HFFc6 (cell line): ENCODE results near the gene METTL22. TPM values are rescaled to one million over a fixed set of nuclear protein-coding genes. Genes with fewer than 3 reads are reported as not detected.

Experiments used
- DNase-seq: peaks from one replicate; pipeline ENCODE4 v3.0.0-alpha.2; 2018
- H3K27ac Mint-ChIP-seq: 2 replicates; pipeline ENCODE4 v1.8.0; 2020; ENCODE audit warnings: mild to moderate bottlenecking, mixed read lengths
- H3K27me3 Mint-ChIP-seq: 2 replicates; pipeline ENCODE4 v1.8.0; 2021; ENCODE audit warnings: mild to moderate bottlenecking, moderate library complexity, mixed read lengths; ENCODE audit not compliant: insufficient read depth
- H3K36me3 Mint-ChIP-seq: 2 replicates; pipeline ENCODE4 v1.8.0; 2021; ENCODE audit warnings: low read depth, mixed read lengths
- H3K4me1 Mint-ChIP-seq: 2 replicates; pipeline ENCODE4 v1.8.0; 2020; ENCODE audit warnings: low read depth, mixed read lengths
- H3K4me3 Mint-ChIP-seq: 2 replicates; pipeline ENCODE4 v1.8.0; 2020; ENCODE audit warnings: mild to moderate bottlenecking, moderate library complexity, mixed read lengths
- H3K9me3 Mint-ChIP-seq: 2 replicates; pipeline ENCODE4 v1.8.0; 2020; ENCODE audit warnings: mild to moderate bottlenecking, mixed read lengths
- total RNA-seq, 6 experiments: library from RNA; stranded (reverse); fragmentation: NEBNext Ultra II Directional; extraction: Animal tissue kit (Norgen Biotek cat#: 25700); gene quantifications; 2 replicates in 1 of 6; 3 replicates in 5 of 6; pipeline ENCODE4 v1.2.3, GENCODE V29; 2021
- TF ChIP-seq, protein P1 (sequence below): fragments of 200-600 bp; sonication (generic); IDR thresholded peaks from 2 replicates; pipeline ENCODE4 v1.5.0; 2021; ENCODE audit warnings: antibody characterized with exemption, mild to moderate bottlenecking

The METTL22 gene
- total RNA-seq, 6 experiments from 2014 or later = 33.5 to 38.0 (median 36.0) TPM

DNA sequence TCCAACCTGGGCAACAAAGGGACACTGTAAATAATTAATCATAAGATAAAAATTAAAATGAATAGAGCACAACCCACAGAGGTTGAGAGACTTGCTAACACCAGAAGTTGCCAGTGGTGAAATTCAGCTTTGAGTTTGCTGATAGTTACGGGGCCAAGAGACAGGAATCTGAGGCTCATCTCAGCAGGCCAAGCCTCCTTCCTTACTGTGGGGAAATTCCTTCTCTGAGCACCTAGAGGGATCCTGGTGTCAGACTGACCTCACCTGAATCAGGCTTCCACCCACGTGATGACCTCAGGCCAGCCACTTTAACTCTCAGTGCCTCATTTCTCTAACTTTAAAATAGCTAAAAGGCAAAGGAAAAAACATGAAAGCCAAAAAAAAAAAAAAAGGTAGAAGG, 57.7 kb downstream of the METTL22 start:
- H3K9me3 Mint-ChIP-seq = no peaks in the 10 kb centered on the region
- TF ChIP-seq, protein P1, sequence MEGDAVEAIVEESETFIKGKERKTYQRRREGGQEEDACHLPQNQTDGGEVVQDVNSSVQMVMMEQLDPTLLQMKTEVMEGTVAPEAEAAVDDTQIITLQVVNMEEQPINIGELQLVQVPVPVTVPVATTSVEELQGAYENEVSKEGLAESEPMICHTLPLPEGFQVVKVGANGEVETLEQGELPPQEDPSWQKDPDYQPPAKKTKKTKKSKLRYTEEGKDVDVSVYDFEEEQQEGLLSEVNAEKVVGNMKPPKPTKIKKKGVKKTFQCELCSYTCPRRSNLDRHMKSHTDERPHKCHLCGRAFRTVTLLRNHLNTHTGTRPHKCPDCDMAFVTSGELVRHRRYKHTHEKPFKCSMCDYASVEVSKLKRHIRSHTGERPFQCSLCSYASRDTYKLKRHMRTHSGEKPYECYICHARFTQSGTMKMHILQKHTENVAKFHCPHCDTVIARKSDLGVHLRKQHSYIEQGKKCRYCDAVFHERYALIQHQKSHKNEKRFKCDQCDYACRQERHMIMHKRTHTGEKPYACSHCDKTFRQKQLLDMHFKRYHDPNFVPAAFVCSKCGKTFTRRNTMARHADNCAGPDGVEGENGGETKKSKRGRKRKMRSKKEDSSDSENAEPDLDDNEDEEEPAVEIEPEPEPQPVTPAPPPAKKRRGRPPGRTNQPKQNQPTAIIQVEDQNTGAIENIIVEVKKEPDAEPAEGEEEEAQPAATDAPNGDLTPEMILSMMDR = no peak
- no peaks in the 10 kb centered on the region for H3K36me3 Mint-ChIP-seq
- H3K4me3 Mint-ChIP-seq = no peak overlapping the region
- peaks cover 29% of the 10 kb centered on the region for H3K4me1 Mint-ChIP-seq
- no peak for DNase-seq
- peaks cover 21% of the 10 kb centered on the region for H3K27me3 Mint-ChIP-seq
- no peak overlapping the region for H3K27ac Mint-ChIP-seq

DNA sequence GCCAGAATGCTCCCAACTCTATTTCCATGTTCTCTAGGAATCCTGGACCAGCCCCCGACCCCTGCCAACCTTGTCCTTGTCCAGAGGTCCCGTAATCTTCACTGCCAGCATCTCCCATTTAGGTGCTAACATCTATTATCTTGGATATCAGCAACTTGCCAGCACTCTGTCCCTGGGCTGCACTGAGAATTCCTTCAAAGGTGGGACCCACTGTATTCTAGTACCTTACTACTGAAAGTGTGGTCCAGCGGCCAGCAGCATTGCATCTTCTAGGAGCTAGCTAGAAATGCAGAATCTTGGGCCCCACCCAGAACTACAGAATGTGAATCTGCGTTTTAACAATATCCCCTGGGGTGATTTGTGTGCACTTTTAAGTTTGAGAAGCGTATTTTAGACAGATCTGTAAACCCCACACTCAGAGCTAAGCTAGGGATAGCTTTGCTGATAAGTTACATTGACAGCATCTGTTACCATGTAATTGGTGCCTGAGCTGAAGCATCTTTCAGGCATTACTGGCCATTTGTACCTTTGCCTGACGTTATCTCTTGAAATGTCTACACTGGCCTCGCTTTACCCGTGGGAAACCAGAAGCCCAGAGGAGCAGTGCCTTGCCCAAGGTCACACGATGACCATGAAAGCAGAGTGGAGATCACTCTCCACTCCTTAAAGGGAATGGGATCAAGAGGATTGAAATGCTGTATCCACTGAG, 61.2 kb downstream of the METTL22 start:
- DNase-seq = no peak
- H3K27ac Mint-ChIP-seq = no peak overlapping the region
- no peaks in the 10 kb centered on the region for H3K9me3 Mint-ChIP-seq
- H3K4me1 Mint-ChIP-seq = peaks cover 13% of the 10 kb centered on the region
- TF ChIP-seq, protein P1 = no peak
- no peak overlapping the region for H3K4me3 Mint-ChIP-seq
- H3K27me3 Mint-ChIP-seq = peaks cover 37% of the 10 kb centered on the region
- no peaks in the 10 kb centered on the region for H3K36me3 Mint-ChIP-seq

DNA sequence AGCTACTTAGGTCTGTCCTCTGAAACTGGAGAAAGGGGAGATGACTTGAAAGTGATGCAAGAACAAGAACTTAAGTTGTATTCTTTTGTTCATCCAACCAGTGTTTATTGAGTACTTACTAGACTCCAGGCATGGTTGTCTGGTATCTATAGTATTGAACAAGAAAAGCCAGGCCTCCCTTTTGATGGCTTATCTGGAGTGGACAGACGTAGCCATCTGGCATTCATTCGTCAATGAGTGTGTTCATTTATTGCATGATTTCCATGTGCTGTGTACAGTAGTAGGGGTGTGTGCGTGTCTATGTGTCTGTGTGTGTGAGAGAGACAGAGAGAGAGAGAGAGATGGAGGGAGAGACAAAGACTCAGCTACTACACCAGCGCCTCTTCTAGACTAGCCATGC, 62.1 kb downstream of the METTL22 start:
- DNase-seq = no peak
- no peak overlapping the region for H3K27ac Mint-ChIP-seq
- TF ChIP-seq, protein P1 = no peak
- H3K9me3 Mint-ChIP-seq = peaks cover 4% of the 10 kb centered on the region; the same call in 1 of the 2 replicates
- peaks cover 4% of the 10 kb centered on the region for H3K4me1 Mint-ChIP-seq
- H3K27me3 Mint-ChIP-seq = peaks cover 38% of the 10 kb centered on the region
- H3K4me3 Mint-ChIP-seq = no peak overlapping the region
- H3K36me3 Mint-ChIP-seq = no peaks in the 10 kb centered on the region

DNA sequence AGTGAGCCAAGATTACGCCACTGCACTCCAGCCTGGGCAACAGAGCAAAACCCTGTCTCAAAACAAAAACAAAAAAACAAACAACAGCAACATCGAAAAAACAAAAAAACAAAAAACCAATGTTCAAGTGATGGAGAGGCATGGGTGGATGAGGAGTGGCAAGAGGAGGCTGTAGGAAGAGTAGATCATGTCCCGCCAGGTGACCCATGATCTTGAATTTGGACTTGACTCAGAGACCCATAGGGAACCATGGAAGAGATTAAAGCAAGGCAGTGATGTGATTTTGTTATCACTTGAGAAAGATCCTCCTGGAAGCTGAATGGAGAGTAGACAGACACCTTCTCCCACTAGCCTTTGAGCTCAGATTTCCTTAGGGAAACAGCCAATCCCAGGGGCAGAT, 64.1 kb downstream of the METTL22 start:
- TF ChIP-seq, protein P1 = no peak
- peaks cover 3% of the 10 kb centered on the region; the same call in 1 of the 2 replicates for H3K36me3 Mint-ChIP-seq
- no peak overlapping the region for H3K4me3 Mint-ChIP-seq
- DNase-seq = no peak
- H3K27me3 Mint-ChIP-seq = peaks cover 29% of the 10 kb centered on the region
- H3K4me1 Mint-ChIP-seq = no peaks in the 10 kb centered on the region
- H3K27ac Mint-ChIP-seq = no peak overlapping the region
- H3K9me3 Mint-ChIP-seq = peaks cover 21% of the 10 kb centered on the region

GRCh38 chr16:8686031-8686621, 64.6 kb downstream of the METTL22 start:
- H3K27ac Mint-ChIP-seq = no peak overlapping the region
- H3K4me3 Mint-ChIP-seq = no peak overlapping the region
- peaks cover 5% of the 10 kb centered on the region; the same call in 1 of the 2 replicates for H3K36me3 Mint-ChIP-seq
- peaks cover 23% of the 10 kb centered on the region for H3K9me3 Mint-ChIP-seq
- H3K27me3 Mint-ChIP-seq = peaks cover 29% of the 10 kb centered on the region
- TF ChIP-seq, protein P1 = no peak
- DNase-seq = no peak
- no peaks in the 10 kb centered on the region for H3K4me1 Mint-ChIP-seq
